GM19452 (cell line): ENCODE measurements around the gene CLDN7.
A peak's percentile ranks its signal among the peaks of the same experiment; 100 is the strongest.

Experiments
- ATAC-seq: cut with Tn5 transposase; IDR thresholded peaks from one replicate; pipeline ENCODE4 v1.9.1; 2021; ENCODE audit not compliant: unreplicated experiment

CLDN7 gene

DNA sequence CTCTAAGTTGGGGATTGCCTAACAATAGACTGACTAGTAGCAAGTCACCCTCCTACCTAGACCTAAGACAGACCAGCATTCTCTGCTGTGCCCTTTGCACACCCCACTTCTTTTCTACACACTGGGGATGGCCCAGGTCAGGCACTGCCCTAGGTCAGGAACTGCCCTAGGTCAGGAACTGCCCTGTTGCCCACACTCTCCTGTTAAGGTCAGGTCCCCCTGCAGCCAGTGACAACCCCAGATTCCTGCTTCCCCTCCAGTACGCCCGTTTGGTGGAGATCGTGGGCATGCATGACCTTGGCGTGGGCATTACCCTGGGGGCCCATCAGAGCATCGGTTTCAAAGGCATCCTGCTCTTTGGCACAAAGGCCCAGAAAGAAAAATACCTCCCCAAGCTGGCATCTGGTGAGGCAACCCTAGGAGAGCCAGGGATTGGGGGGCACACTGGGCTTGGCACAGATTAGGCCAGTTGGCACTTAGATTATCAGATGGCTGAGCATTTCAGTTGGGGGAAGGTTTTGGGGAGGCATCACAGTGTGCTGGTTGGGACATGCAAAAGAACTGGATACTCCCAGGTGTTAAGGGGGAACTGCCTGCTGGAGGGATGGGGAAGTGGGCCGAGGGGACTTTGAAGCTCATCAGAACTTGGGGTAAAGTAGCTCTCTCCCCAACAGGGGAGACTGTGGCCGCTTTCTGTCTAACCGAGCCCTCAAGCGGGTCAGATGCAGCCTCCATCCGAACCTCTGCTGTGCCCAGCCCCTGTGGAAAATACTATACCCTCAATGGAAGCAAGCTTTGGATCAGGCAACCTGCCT is 40.8 kb downstream of the CLDN7 start:
- ATAC-seq: no peak

DNA sequence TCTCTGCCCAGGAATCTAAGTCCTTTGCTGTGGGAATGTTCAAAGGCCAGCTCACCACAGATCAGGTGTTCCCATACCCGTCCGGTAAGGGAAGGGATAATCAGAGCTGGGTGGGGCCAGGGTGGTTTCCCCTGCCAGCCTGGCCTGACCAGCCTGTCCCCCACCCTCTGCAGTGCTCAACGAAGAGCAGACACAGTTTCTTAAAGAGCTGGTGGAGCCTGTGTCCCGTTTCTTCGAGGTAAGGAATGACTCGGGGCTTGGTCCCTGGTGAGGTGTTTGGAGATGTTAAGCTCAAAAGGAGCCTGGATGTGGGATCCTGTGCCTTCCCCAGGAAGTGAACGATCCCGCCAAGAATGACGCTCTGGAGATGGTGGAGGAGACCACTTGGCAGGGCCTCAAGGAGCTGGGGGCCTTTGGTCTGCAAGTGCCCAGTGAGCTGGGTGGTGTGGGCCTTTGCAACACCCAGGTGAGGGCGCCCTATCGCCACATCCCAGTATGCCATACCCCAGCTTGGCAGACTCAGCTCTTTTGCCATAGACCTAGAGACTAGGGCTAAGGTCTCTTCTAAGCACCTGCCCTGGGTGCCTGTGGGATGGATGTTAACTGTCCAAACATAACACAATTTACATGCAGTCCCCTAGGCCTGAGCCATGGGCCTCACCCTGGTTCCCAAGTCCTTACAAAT is 41.5 kb downstream of the CLDN7 start:
- no peak for ATAC-seq

- ATAC-seq: peak; percentile 69
Measured at GRCh38 chr17:7219812-7220592, 42.3 kb downstream of the CLDN7 start, which contains the start of the genes ACADVL and DLG4. Gene ACADVL, plus strand, starts transcription at chr17:7219938. Its CDS starts 47 bp downstream, at chr17:7219985. Gene DLG4, minus strand, starts transcription at chr17:7219836.

DNA sequence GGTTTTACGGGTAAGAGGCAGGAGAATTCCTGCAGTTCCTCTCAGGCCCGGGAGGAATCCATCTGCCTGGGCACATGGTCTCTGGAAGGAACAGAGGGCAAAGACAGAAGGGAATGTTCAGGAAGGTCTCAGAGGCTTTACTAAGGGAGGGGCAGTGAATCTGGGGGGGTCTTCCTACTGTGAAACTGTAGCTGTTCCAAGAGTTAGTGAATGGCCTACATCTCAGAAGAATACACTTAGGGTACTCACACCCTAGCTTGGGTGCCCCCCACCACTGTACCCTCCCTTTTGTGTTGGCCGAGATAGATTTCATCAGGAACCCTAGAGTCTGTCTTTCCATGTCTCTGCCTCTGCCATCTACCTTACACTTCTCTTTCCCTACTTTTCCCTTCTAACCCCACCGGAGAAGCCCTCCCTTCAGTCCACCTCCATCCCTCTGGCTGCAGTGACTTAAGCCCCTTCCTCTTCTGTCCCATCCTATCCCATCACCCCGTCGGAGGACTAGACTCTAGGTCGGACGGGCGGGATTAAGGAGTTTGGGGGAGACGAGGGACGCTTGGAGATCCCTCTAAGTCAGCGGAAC is 43.0 kb downstream of the CLDN7 start:
- ATAC-seq: no peak

- no peak for ATAC-seq
Measured at GRCh38 chr17:7218758-7219157, 43.5 kb downstream of the CLDN7 start.

- no peak for ATAC-seq
Measured at GRCh38 chr17:7218166-7218565, 44.1 kb downstream of the CLDN7 start.

- no peak for ATAC-seq
Measured at GRCh38 chr17:7217113-7217987, 44.9 kb downstream of the CLDN7 start.

- no peak for ATAC-seq
Measured at GRCh38 chr17:7216242-7217112, 45.8 kb downstream of the CLDN7 start.

DNA sequence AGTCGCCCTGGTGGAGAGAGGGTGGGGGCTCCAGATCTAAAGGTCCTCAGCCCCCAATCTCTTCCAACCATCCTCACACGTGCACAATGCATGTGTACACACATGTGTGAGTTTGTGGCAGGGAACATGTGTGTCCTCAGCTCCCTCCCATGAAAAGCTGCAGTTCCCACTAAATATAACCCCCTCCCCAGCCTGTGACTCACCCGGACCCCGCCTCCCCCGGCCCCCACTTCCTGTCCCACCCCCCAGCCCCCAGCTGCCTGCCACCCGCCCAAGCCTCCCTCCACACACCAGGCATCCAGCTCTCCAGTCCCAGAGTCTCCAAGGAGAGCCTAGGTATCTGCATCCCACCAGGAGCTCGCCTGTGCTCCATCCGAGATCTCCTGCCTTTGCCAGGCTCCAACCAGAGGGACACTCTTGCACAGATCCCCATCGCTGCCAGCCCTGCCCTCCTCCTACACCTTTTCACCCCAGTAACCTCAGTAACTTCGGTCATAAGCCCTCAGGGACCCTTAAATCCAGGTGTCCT is 46.6 kb downstream of the CLDN7 start:
- ATAC-seq: no peak

GRCh38 chr17:7215136-7215638 is 47.1 kb downstream of the CLDN7 start:
- ATAC-seq: no peak

DNA sequence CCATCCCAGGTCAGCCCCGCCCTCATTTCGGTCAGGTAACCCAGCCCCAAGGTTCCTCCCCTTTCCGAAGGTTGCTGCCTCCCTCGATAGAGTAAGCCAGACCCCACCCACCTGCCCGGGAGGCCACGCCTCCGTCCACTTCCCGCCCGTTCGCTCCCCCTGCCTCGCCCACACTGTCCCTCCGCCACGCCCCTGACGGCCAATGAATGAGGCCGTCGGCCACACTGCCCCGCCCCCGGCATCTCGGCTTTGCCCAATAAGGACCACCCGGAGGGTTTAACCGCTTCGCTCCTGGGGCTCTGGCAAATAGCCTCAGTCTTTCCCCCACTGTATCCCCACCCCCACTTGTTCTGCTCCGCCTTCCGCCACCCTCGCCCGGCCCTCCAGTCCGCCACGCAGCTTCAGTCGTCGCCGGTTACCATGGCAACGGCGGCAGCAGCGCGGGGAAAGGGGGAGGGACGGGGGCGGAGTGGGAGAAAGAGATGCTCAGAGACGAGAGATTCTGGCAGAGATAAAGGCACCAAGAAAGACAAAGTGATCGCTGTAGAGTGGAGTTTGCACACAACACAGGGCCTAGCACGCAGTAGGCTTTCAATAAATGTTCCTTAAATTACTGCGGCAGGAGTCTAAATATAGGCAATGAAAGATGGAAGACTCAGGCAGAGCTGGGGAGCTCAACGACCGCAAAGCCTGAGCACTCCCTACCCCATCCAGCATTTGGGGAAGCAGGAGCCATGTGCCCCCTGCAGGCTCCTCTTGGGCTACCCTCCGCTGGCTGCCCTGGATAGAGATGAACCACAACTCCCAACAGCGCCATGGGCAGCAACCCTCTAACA is 47.8 kb downstream of the CLDN7 start:
- ATAC-seq: peak; percentile 73

DNA sequence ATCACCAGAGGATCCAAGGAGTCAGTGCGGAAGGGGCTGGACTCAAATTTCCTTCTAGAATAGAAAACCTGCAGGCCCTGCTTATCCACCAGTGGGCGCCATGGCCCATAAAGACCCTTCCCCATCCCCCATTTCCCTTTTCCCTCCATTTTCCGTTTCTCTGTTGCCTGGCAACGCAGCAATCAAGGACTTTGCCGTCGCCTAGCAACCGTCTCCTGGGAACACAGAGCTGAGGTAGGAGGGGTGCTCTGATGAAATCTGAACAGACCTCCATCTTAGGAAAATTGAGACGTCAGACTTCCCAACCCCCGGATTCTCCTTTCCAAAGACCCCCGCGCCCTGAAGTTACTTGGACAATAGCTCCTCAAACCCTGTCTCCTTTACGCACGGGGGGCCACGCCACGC is 48.4 kb downstream of the CLDN7 start:
- no peak for ATAC-seq

DNA sequence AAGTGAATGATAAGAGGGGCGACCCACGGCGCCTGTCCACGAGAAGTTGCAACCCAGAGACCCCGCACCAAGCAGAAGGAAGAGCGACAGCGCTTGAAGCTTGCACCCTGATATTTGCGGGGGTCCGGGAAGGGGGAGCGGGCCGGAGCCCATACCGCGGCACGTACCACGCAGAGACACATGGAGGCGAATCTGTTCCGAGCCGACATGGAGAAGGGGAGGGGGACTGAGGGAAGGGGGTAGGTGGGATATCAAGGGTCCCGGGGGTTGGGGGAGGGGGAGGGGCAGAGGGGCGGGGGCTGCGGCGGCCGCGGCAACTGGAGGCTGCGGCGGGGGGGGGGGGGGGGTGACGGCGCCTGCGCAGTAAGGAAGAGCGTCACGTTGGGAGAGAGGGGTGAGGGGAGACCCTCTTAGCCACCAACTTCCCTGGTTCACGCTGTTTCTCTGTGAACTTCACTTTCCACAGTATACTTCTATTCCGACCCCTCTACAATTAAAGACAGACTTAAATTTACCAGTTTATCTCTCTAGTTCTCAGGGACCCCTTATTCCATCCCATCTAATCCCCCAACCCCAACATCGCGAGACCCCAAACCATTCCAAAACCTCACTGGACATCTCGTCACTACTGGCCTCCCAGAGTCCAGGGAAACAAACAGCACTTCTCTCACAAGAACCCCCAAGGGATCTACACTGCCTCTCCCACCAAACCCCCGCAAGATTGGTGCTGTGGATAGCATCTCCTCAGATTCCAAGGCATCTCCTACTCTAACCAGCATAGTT is 50.6 kb downstream of the CLDN7 start:
- ATAC-seq: no peak
